Measurements from ENCODE around the gene PLTP. TPM values are rescaled to one million over a fixed set of nuclear protein-coding genes. Genes with fewer than 3 reads are reported as not detected.

The PLTP gene
- total RNA-seq, 4 donors from 2014 or later = 22.2 to 77.3 (median 37.3) TPM

GRCh38 chr20:45951925-45952834 is 40.2 kb upstream of the PLTP start:
- peak overlapping the region in 1 of 4 donors; percentile 93 for H3K27ac ChIP-seq
- no peaks in the 10 kb centered on the region for H3K9me3 ChIP-seq
- DNase-seq (no peak), ATAC-seq (no peak)
- H3K27me3 ChIP-seq = no peaks in the 10 kb centered on the region
- H3K36me3 ChIP-seq = peaks cover 0 to 84% of the 10 kb centered on the region in 2 donors
- no peak overlapping the region for H3K4me3 ChIP-seq
- TF ChIP-seq CTCF (IDR thresholded peaks at IDR 0.05 in 4 of 5, conservative IDR thresholded peaks at IDR 0.05 in 1 of 5) (no peak), POLR2A (IDR thresholded peaks at IDR 0.05) (no peak)
- in situ Hi-C loops (cut with MboI; ENCODE audit: low sequenced_read_pairs in 4 of 4) = loop anchor here in 1 of 4 donors (25.0 kb wide), 1 partner anchor 140 kb away; the partner anchor contains the start of gene UBE2C
- no peaks in the 10 kb centered on the region for H3K4me1 ChIP-seq
- intact Hi-C loops (cut with DNase I; ENCODE audit: low total_unique reads) = no loop called here

- Histone ChIP-seq H3K9me3 (no peaks in the 10 kb centered on the region), H3K27ac (peak overlapping the region in 3 of 4 donors; percentile 90 to 96 (median 93)), H3K4me3 (no peak overlapping the region), H3K4me1 (peaks cover 9 to 18% of the 10 kb centered on the region in 2 donors), H3K27me3 (no peaks in the 10 kb centered on the region), H3K36me3 (peaks cover 0 to 79% of the 10 kb centered on the region in 2 donors)
- in situ Hi-C loops (cut with MboI; ENCODE audit: low sequenced_read_pairs in 4 of 4) = loop anchor here in 1 of 4 donors (25.0 kb wide), 1 partner anchor 138 kb away; the partner anchor contains the start of gene UBE2C
- intact Hi-C loops (cut with DNase I; ENCODE audit: low total_unique reads) = no loop called here
- no peak for ATAC-seq
- TF ChIP-seq POLR2A (IDR thresholded peaks at IDR 0.05) (no peak), CTCF (IDR thresholded peaks at IDR 0.05 in 4 of 5, conservative IDR thresholded peaks at IDR 0.05 in 1 of 5) (no peak)
- no peak for DNase-seq
Measured at GRCh38 chr20:45950330-45950646, 38.3 kb upstream of the PLTP start.

- Histone ChIP-seq H3K27me3 (no peaks in the 10 kb centered on the region), H3K36me3 (peaks cover 0 to 85% of the 10 kb centered on the region in 2 donors), H3K27ac (peak overlapping the region; percentile 86 to 96 (median 92)), H3K4me1 (peaks cover 10 to 24% of the 10 kb centered on the region in 2 donors), H3K9me3 (no peaks in the 10 kb centered on the region), H3K4me3 (no peak overlapping the region)
- no peak for ATAC-seq
- in situ Hi-C loops (cut with MboI; ENCODE audit: low sequenced_read_pairs in 4 of 4) = loop anchor here in 2 of 4 donors (10.0 to 25.0 kb wide), 2 partner anchors 125 to 137 kb away; partner anchors contain the start of genes TNNC2 (in 1 of the 2) and UBE2C (in 1 of the 2)
- no peak for DNase-seq
- intact Hi-C loops (cut with DNase I; ENCODE audit: low total_unique reads) = loop anchor here (2.0 kb wide), 1 partner anchor 17 kb away; no protein-coding TSS in a partner anchor
- TF ChIP-seq CTCF (IDR thresholded peaks at IDR 0.05 in 4 of 5, conservative IDR thresholded peaks at IDR 0.05 in 1 of 5) (no peak), POLR2A (IDR thresholded peaks at IDR 0.05) (no peak)
Measured at GRCh38 chr20:45949542-45950329, 37.8 kb upstream of the PLTP start.

GRCh38 chr20:45948742-45949541 is 37.0 kb upstream of the PLTP start:
- Histone ChIP-seq H3K36me3 (peaks cover 0 to 82% of the 10 kb centered on the region in 2 donors), H3K27me3 (no peaks in the 10 kb centered on the region), H3K4me3 (no peak overlapping the region), H3K9me3 (no peaks in the 10 kb centered on the region), H3K4me1 (peaks cover 15 to 29% of the 10 kb centered on the region in 2 donors), H3K27ac (peak overlapping the region; percentile 86 to 96 (median 92))
- intact Hi-C loops (cut with DNase I; ENCODE audit: low total_unique reads) = loop anchor here (2.0 kb wide), 1 partner anchor 18 kb away; no protein-coding TSS in a partner anchor
- ATAC-seq (no peak), DNase-seq (no peak)
- in situ Hi-C loops (cut with MboI; ENCODE audit: low sequenced_read_pairs in 4 of 4) = loop anchor here in 1 of 4 donors (10.0 kb wide), 1 partner anchor 124 kb away; the partner anchor contains the start of gene TNNC2
- TF ChIP-seq POLR2A (IDR thresholded peaks at IDR 0.05) = no peak
- no peak for TF ChIP-seq CTCF (IDR thresholded peaks at IDR 0.05 in 4 of 5, conservative IDR thresholded peaks at IDR 0.05 in 1 of 5)

All from gastrocnemius medialis (tissue), 4 donors.